Stimulated activated CD4-positive, alpha-beta T cell treated with anti-CD3 and anti-CD28 coated beads, TNF-alpha, amount 100 ng/mL, for 1 hour (primary cell): ENCODE measurements around the gene ZNF277.
"Not testable (repeated sequence)": the region's sequence is repeated elsewhere in the genome, so short reads cannot be mapped to it uniquely, and the experiment has no call there.

Experiments
- DNase-seq, 3 donors: peaks; one replicate each; pipeline ENCODE4 v3.0.0-alpha.2; 2020; ENCODE audit warnings: low read depth in 3 of 3, low spot score in 1 of 3

ZNF277 gene

DNA sequence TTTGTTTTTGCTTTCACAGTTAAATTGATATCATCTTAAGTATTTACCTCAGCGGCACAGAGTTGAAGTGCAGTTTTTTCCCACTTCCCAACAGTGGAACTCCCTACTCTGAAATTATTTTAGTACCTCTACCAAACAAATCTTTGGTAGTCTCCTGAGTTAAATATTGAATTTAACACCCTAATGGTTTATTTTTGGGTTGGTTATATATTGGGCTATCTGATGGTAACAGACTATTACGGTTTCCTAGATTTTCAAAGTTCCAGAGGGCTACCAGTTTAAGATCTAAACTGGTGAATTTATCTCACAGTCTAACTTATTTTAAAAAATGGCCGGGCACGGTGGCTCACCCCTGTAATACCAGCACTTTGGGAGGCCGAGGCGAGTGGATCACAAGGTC is 1.3 kb downstream of the ZNF277 start:
- DNase-seq = no peak

DNA sequence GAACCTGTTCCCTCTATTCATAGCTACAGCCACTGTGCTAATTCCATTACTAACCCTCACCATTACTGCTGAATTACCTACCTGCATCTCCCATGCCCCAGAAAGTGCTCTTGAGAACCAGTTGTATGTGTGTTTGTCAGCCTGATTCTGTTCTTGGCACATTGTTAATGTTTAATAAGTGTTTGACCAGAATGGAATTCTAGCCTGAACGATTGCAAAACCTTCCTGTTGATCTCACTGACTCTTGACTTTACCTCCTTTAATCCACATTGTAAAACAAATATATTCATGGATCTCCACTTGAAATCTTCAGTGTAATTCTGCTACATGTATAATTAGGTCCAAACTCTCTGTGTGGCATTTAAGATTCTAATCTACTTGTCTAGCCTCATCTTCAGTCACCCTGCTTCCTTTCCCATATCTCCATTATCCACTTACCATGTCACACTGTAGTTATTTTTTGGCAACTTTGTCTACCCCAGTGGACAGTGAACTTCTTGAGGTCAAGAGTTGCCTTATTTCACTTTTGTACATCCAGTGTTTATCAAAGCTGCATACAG is 4.9 kb downstream of the ZNF277 start:
- DNase-seq = no peak

DNA sequence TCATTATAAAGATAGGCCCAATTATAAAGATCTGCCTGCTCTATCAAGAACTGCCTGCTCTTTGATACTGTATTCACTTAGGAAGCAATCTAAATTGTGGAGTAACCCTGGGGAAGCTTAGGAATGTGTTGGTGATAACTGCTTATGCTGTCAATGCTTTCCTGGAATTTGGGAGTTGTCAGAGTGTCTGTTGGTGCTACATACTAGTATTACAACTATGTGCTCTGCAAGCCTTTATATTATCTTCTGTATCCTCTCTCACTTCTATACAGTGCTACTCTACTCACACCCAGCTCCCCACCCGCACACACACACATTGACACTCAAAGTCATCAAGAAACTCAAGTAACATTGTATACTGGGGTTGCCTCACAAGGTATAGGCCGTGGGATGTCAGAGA is 6.1 kb downstream of the ZNF277 start:
- no peak for DNase-seq

DNA sequence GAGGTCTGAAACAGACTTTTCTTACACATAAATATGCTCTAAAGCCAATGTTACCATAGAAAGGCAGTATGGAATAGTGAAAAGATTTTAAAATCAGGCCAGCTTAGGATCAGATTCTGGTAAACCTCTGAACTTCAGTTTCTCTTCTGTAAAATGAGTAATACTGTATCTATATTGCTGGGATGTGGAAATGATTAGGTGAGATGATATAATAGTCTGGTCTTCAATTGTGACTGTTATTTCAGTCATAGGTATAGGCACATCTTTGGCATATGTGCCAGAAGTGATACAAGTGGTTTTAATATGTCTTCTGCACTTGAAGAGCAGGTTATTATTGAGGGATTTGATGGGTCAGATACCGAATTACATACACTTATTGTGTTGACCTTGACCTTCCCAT is 7.2 kb downstream of the ZNF277 start:
- DNase-seq = no peak

- no peak for DNase-seq
Measured at GRCh38 chr7:112214268-112214667, 7.8 kb downstream of the ZNF277 start.

GRCh38 chr7:112214883-112215282 is 8.4 kb downstream of the ZNF277 start:
- DNase-seq = no peak

DNA sequence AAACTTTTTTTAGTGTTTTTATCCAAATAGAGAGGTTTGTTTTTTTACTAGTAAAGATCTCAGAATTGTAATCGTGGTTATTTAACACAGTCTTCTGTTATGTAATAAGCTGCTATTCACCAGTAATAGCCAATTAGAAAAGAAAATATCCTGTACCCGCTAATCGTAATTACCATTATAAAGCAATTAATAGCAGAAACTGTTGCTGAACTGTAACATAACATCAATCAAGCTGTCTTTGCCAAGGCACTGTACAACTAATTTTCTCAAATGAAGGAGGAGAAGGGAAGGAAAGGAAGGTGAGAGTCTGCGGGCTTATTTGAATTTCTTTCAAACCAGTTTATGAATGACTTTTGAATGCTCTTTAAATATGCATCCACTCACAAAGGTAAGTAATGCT is 9.3 kb downstream of the ZNF277 start:
- no peak for DNase-seq

DNA sequence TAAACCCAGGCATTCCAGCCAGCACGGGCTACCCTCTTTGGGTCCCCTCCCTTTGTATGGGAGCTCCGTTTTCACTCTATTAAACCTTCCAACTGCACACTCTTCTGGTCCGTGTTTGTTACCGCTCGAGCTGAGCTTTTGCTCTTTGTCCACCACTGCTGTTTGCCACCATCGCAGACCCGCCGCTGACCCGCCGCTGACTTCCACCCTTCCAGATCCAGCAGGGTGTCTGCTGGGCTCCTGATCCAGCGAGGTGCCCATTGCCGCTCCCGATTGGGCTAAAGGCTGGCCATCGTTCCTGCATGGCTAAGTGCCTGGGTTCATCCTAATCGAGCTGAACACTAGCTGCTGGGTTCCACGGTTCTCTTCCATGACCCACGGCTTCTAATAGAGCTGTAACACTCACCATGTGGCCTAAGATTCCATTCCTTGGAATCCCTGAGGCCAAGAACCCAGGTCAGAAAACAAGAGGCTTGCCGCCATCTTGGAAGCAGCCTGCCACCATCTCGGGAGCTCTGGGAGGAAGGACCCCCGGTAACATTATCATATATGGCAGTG is 14.5 kb downstream of the ZNF277 start:
- DNase-seq = no peak

DNA sequence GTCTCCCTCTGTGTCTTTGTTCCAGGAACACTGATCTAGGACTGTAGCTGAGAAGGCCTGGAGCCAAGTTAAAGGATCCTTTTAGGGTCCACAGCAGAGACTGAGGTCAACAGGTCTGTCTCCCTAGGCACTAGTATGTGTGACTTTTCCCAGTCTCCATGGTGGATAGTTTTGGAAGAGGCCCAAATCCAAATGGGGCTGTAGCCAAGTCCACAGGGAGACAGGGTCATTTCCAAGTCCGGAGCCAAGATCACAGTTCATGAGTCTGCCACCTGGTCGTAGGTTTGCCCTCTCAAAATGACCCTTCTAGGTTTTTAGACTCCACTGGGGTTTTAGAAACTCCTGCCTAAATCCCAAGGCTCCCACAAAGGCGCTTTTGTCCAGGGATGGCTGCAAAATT is 16.8 kb downstream of the ZNF277 start:
- no peak for DNase-seq

DNA sequence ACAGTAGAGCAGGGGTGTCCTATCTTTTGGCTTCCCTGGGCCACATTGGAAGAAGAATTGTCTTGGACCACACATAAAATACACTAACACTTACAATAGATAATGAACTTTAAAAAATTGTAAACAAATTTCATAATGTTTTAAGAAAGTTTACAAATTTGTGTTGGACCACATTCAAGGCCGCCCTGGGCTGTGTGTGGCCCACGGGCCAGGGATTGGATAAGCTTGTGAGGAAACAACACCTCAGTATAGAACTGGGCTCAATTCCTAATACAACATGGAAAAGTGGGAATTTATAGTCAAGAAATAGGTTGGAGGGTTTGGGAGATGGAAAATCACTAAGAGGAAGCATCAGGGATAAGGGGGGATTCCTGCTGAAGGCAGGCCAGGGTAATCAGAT is 17.7 kb downstream of the ZNF277 start:
- DNase-seq = no peak

DNA sequence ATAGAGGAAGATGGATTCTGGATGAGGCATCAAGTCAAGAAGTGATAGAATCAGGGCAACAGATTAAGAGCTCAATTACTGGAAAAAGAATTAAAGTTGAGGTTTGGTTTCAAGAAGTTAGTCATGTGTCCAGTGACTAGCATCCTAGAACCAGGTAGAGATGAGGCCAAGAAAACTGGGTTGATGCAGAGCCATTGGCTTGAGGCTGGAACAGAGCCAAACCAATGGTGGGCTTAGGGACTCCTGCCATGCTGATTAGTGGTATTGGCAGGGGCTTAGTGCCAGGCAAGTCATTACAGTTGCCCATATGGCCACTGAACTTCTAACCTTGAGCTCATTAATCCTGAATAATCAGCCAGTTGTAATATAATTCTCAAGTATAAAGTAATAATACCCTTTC is 18.5 kb downstream of the ZNF277 start:
- no peak for DNase-seq

DNA sequence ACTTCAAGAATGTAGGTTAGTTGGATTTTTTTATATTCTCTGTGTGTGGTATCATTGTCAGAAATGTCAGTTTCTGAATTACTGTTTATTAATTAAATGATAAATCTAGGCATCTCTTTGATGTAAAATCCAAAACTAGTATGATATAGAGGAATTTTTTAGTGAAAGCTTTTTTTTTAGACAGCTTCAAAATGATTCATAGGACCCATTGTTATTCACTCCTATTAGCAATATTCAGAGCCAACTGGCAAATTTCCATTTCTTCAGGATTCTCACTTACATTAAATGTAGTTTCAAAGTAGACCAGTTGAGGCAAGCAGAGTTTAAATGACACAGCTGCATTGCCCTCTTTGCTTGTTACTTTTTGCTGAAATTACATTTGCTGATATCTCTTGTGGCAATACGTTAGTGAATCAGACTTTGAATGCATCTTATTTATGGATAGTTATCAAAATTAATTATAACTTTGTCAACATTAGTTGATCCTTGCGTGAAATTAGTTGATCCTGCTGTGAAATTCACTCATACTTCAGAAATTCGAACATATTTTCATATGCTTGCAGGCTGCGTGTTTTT is 20.3 kb downstream of the ZNF277 start:
- no peak for DNase-seq

- no peak for DNase-seq
Measured at GRCh38 chr7:112228632-112229031, 22.1 kb downstream of the ZNF277 start.

DNA sequence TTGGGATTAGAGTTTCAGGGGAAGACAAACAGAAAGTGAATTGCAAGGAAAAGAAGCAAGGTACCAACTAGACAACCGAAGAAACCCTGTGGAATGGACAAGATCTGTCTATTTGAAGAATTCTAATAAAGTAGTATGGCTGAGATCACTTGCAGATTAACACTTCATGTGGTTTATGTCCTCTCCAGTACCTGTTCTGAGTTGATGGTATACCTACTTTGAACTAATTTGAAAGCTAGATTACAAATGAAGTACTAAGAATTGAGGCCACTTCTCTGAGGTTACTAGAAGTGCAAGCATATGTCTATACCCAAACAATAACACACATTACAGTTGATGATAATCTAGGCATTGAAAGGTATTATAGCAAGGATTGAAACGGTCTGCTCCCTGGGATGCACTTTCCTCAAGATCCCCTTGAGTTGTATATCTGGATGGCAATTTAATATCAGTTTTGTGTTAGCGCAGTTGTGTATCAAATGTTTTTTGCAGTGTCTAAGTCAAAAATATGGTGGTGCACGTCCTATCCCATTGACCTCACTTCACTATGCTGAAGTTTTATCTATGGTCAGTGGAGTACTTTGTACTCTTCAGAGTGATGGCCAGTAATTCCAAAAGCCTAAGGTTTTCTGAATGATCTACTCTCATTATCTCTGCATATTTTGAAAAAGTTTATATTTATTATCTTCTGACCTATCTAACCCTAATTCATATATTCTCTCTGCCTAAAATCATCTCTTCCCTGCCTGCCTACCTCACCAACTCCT is 25.9 kb downstream of the ZNF277 start:
- DNase-seq = no peak

DNA sequence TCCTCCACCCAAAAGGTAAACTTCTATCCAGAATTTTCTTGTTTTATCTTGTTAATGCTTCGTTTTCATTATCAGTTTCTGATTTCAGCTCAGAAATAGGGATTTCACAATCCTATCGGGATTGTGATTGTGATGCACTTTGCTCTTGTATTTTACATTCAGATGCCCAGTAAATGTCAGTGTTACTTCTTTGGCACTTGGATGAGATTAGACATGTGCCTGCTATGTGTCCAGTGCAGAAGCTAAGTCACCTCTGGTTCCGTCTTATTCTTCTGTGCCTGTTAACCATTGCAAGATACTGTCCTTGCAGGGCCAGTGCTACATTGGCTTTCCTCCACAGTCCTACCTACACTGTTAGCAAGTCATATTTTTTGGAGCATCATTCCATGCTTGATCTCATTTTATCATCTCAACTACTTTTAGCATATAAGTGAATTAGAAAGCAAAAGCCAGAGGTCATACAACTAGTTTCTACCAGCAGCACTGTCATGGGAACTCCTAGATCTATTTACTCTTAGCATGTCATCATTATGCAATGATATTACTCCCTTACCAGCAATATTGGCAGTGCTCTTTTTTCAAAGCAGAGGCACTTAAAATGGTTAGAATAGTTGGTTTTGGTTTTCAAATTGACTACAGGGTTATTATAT is 26.7 kb downstream of the ZNF277 start:
- no peak for DNase-seq

GRCh38 chr7:112234147-112234546 is 27.7 kb downstream of the ZNF277 start:
- no peak for DNase-seq

DNA sequence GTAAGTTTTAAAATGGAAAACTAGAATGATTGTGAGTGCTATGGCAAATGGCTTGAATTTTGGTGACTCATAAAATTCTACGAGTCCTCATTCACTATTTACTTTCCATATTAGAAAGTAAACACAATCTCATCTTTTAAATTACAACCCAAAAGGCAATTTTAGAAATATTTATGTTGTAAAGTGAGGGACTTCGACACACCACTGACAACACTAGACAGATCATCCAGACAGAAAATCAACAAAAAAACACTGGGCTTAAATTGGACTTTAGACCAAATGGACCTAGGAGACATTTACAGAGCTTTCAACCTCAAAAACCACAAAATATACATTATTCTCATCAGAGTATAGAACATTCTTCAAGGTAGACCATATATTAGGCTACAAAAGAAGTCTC is 30.1 kb downstream of the ZNF277 start:
- no peak for DNase-seq

- no peak for DNase-seq
Measured at GRCh38 chr7:112238330-112238729, 31.8 kb downstream of the ZNF277 start.

- no peak for DNase-seq
Measured at GRCh38 chr7:112238852-112239610, 32.5 kb downstream of the ZNF277 start.

DNA sequence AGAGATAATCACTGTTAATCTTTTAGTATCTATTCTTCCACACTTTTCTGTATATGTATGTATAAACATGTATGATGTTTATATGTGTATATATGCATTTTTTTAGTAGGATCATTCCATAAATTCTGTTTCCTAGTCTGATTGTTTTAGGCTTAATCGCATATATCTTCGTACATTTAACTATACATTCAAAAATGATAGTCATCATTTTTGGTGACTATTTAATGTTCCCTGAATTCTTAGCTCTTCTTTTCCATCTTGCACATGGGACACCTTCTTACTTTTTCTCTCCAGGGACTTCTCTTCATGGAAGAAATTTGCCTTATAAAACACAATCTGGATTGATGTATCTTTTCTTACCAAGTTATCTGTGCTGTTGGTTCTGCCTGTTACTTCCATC is 42.1 kb downstream of the ZNF277 start:
- no peak for DNase-seq

GRCh38 chr7:112249967-112250366 is 43.5 kb downstream of the ZNF277 start:
- DNase-seq = not testable (repeated sequence)
